Uterus (tissue), 4 donors: ENCODE results near the gene CCDC188. TPM values are rescaled to one million over a fixed set of nuclear protein-coding genes. Genes with fewer than 3 reads are reported as not detected.

Experiments used
- DNase-seq, 2 donors: peaks; one replicate each; pipeline ENCODE4 v3.0.0-alpha.2; 2019 to 2020
- H3K27ac ChIP-seq, 2 donors: fragments of 200-600 bp; sonication (generic); 1 replicate in 1 of 2; 2 replicates in 1 of 2; pipeline ENCODE4 v1.5.1; 2016 to 2018
- H3K27me3 ChIP-seq, 2 donors: fragments of 200-600 bp; sonication (generic); one replicate each; pipeline ENCODE4 v1.5.1; 2018 to 2019; ENCODE audit warnings: control low read depth in 1 of 2
- H3K36me3 ChIP-seq, 2 donors: fragments of 200-600 bp; sonication (generic); one replicate each; pipeline ENCODE4 v1.5.1; 2019; ENCODE audit warnings: control low read depth in 1 of 2
- H3K4me1 ChIP-seq, 2 donors: fragments of 200-600 bp; sonication (generic); one replicate each; pipeline ENCODE4 v1.5.1; 2018 to 2019; ENCODE audit warnings: control low read depth in 1 of 2
- H3K4me3 ChIP-seq, 2 donors: fragments of 200-600 bp; sonication (generic); 1 replicate in 1 of 2; 2 replicates in 1 of 2; pipeline ENCODE4 v1.5.1; 2018 to 2019; ENCODE audit warnings: mild to moderate bottlenecking in 1 of 2
- H3K9me3 ChIP-seq, 2 donors: fragments of 200-600 bp; sonication (generic); one replicate each; pipeline ENCODE4 v1.5.1; 2019; ENCODE audit warnings: control low read depth in 1 of 2
- POLR2A ChIP-seq, 2 donors: fragments of 450-650 bp; IDR thresholded peaks; one replicate each; pipeline ENCODE4 v1.6.1; 2016; ENCODE audit warnings: antibody characterized with exemption in 2 of 2, mild to moderate bottlenecking in 1 of 2, moderate library complexity in 1 of 2
- intact Hi-C: fragments of 100-400 bp; cut with DNase I; formaldehyde crosslinking; loops from one replicate; pipeline ENCODE4 v1.15.1; 2023; ENCODE audit warnings: low total_unique reads
- total RNA-seq, 4 donors: library from RNA; depleted of rRNA in 3 of 4; stranded (reverse); fragments of >200 nt in 3 of 4; gene quantifications; one replicate each; pipeline versions ENCODE4 v1.1.0 to v1.2.4, GENCODE V29; 2014 to 2023
- TF ChIP-seq, protein P1 (sequence below), 4 experiments: fragments of 200-600 bp in 2 of 4; fragments of 450-650 bp in 2 of 4; sonication (generic) in 2 of 4; IDR thresholded peaks; one replicate each; pipeline ENCODE4 v1.5.1; 2016 to 2019; ENCODE audit warnings: antibody characterized with exemption in 4 of 4, mild to moderate bottlenecking in 2 of 4, moderate library complexity in 1 of 4
- donor health status: DM: yes; HTN: yes; CAD: no.

Gene CCDC188
- total RNA-seq, 4 donors from 2014 or later = 2.7 to 4.3 TPM; not detected in 2

DNA sequence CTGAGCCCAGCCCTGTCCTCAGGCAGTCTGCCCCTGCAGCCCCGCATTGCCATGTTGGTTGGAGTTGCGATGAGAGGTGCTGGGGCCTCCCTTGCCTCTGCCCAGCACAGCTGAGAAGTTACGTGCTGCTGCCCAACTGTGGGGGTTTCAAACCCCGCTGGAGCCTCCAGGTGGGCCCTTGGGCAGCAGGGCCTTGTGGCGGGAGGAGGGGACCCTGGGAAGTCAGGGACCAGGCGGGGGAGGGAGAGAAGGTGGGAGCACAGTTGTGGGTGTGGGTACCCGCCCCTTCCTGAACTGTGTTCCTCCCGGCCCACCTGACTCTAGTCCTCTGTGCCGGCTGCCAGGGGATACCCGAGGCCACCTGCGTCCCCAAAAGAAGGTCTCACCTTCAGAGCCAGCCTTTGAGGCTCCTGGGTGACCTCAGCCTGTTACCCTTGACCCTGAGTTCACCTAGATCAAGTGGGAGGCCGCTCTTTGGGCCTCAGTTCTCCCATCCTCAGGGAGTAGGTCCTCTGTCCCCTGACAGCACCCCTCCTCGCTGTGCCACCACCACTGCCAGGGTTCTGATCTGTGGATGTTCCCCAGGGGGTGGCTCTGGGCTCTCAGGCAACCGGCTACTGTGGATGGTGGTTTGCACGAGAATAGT, 7.7 kb upstream of the CCDC188 start:
- H3K27me3 ChIP-seq = no peaks in the 10 kb centered on the region
- H3K9me3 ChIP-seq = no peaks in the 10 kb centered on the region
- TF ChIP-seq, protein P1, sequence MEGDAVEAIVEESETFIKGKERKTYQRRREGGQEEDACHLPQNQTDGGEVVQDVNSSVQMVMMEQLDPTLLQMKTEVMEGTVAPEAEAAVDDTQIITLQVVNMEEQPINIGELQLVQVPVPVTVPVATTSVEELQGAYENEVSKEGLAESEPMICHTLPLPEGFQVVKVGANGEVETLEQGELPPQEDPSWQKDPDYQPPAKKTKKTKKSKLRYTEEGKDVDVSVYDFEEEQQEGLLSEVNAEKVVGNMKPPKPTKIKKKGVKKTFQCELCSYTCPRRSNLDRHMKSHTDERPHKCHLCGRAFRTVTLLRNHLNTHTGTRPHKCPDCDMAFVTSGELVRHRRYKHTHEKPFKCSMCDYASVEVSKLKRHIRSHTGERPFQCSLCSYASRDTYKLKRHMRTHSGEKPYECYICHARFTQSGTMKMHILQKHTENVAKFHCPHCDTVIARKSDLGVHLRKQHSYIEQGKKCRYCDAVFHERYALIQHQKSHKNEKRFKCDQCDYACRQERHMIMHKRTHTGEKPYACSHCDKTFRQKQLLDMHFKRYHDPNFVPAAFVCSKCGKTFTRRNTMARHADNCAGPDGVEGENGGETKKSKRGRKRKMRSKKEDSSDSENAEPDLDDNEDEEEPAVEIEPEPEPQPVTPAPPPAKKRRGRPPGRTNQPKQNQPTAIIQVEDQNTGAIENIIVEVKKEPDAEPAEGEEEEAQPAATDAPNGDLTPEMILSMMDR (IDR thresholded peaks at IDR 0.05) = no peak
- no peak for TF ChIP-seq POLR2A (IDR thresholded peaks at IDR 0.05)
- DNase-seq = no peak
- H3K27ac ChIP-seq = no peak overlapping the region
- no peaks in the 10 kb centered on the region for H3K36me3 ChIP-seq
- H3K4me3 ChIP-seq = no peak overlapping the region
- intact Hi-C loops = loop anchor here (5.0 kb wide), 1 partner anchor 124 kb away; no protein-coding TSS in a partner anchor
- H3K4me1 ChIP-seq = no peaks in the 10 kb centered on the region

DNA sequence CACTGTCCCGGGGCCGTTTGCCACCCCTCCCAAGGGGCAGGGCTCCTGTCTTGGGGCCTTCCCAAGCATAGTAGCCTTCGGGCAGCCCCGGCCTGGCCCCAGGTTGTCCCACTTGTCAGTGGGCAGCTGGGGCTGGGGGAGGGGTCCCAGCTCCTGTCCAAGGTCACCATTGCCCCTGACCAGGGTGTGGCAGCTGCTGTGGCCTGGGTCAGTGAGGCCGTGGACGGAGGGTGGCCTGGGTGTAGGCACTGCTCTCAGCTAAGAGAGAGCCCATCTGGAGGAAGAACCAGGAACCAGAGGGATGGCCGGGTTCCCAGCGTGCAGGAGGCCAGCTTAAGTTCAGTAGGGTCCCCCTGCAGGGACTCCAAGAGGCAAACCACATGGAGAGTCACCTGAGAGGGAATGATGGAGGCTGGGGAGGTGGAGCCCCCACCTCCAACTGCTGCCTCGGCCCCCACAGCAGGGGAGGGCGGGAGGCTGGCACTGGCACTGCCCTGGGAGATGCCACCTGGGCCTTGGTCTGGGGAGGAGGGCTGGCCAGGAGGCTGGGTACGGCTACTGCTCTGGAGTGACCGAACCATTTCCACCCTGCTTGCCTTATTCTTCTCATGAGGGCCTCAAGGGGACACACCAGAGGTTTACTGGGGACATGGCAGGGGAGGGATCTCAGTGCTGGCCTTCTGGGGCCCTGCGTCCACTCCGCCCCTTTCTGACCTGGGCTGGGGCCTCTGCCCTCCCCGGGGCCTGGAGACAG, 6.8 kb upstream of the CCDC188 start:
- TF ChIP-seq POLR2A (IDR thresholded peaks at IDR 0.05) = no peak
- TF ChIP-seq, protein P1 (IDR thresholded peaks at IDR 0.05) = no peak
- Histone ChIP-seq H3K4me1 (no peaks in the 10 kb centered on the region), H3K27ac (no peak overlapping the region), H3K27me3 (no peaks in the 10 kb centered on the region), H3K36me3 (no peaks in the 10 kb centered on the region), H3K4me3 (no peak overlapping the region), H3K9me3 (no peaks in the 10 kb centered on the region)
- DNase-seq = no peak
- intact Hi-C loops = loop anchor here (2.0 to 5.0 kb wide), 2 partner anchors 111 to 125 kb away; partner anchors contain the start of gene RTN4R

DNA sequence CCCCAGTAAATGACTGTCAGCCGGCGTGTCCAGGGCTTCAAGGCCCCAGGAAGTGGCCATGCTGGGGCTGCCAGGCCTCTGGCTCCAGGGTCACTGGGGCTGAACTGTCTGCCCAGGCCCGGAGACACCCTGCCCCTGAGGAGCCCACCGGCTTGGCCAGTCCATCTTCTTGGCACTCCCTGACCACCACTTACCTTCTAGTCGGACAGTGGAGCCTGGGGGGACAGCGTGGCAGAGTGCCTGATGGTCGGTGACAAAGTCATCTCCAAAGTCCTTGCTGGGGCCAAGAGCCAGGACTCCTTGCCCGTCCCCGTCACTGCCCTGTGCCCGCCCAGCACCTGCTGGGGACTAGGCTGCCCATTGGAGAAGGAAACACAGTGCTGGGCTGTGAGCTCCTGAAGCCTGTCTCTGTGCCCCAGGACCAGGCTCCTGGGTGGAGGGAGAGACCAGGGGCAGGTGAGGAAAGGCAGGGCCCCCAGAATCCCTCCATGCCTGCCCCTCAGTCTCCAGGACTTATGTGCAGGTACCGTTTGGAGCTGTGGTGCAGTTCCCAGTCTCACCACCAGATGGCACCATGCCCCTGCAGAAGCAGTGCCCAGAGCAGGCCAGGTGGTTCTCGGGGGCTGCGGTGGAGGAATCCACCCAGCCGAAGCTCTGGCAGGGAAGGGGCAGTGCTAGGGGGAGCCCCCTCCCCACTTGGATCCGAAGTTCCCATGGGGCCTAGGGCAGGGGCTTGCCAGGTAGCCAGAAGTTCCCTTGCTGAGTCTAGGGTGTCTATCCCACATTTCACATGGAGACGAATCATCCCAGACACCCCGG, 6.0 kb upstream of the CCDC188 start:
- no peak overlapping the region for H3K27ac ChIP-seq
- no peaks in the 10 kb centered on the region for H3K4me1 ChIP-seq
- H3K27me3 ChIP-seq = no peaks in the 10 kb centered on the region
- H3K9me3 ChIP-seq = no peaks in the 10 kb centered on the region
- H3K36me3 ChIP-seq = no peaks in the 10 kb centered on the region
- DNase-seq = peak; percentile 85 to 87
- intact Hi-C loops = loop anchor here (2.0 to 5.0 kb wide), 2 partner anchors 112 to 125 kb away; partner anchors contain the start of gene RTN4R
- H3K4me3 ChIP-seq = no peak overlapping the region
- TF ChIP-seq, protein P1 (IDR thresholded peaks at IDR 0.05) = peak; percentile 99 to 100 (median 100)
- TF ChIP-seq POLR2A (IDR thresholded peaks at IDR 0.05) = peak in 1 of 2 donors; percentile 33

DNA sequence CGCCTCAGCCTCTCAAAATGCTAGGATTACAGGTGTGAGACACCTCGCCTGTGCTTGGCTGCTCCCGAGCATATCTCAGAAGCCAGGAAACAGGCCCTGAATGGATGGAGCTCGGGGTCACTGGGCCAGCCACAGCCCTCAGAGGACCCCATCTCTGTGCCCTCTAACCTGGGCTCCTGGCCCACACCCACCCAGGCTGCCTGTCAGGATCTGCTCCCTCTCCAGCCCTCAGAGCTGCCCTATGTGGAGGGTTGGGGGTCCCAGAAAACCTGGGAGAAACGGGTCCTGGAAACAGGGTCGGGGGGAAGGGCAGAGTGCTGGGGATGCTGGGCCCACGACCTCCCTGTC, 5.2 kb upstream of the CCDC188 start:
- H3K36me3 ChIP-seq = no peaks in the 10 kb centered on the region
- H3K9me3 ChIP-seq = no peaks in the 10 kb centered on the region
- no peak for DNase-seq
- no peak overlapping the region for H3K4me3 ChIP-seq
- intact Hi-C loops = loop anchor here (2.0 to 5.0 kb wide), 2 partner anchors 113 to 126 kb away; partner anchors contain the start of gene RTN4R
- H3K27ac ChIP-seq = no peak overlapping the region
- no peaks in the 10 kb centered on the region for H3K4me1 ChIP-seq
- TF ChIP-seq, protein P1 (IDR thresholded peaks at IDR 0.05) = no peak
- no peak for TF ChIP-seq POLR2A (IDR thresholded peaks at IDR 0.05)
- H3K27me3 ChIP-seq = no peaks in the 10 kb centered on the region
